HEK293 (cell line): ENCODE measurements around the gene BDKRB1.

Experiments
- WT1 ChIP-seq: fragments of 450-650 bp; formaldehyde crosslinking; IDR thresholded peaks from 2 replicates; pipeline ENCODE4 v1.5.1; 2016; ENCODE audit warnings: missing biosample characterization, missing genetic modification characterization
- YY1 ChIP-seq: fragments of 450-650 bp; formaldehyde crosslinking; IDR thresholded peaks from 2 replicates; pipeline ENCODE4 v1.5.1; 2018; ENCODE audit warnings: missing biosample characterization, missing genetic modification characterization
- YY2 ChIP-seq: fragments of 450-650 bp; formaldehyde crosslinking; IDR thresholded peaks from 2 replicates; pipeline ENCODE4 v1.5.1; 2016; ENCODE audit warnings: missing biosample characterization, missing genetic modification characterization
- ZBTB21 ChIP-seq: fragments of 450-650 bp; formaldehyde crosslinking; IDR thresholded peaks from 2 replicates; pipeline ENCODE4 v1.5.1; 2017; ENCODE audit warnings: missing biosample characterization, missing genetic modification characterization
- ZNF426 ChIP-seq: fragments of 450-650 bp; formaldehyde crosslinking; IDR thresholded peaks from 2 replicates; pipeline ENCODE4 v1.5.1; 2017; ENCODE audit warnings: missing biosample characterization, missing genetic modification characterization, mild to moderate bottlenecking, inconsistent platforms, moderate library complexity
- ZNF555 ChIP-seq: fragments of 450-650 bp; formaldehyde crosslinking; conservative IDR thresholded peaks from 2 replicates; pipeline ENCODE4 v1.5.1; 2017; ENCODE audit warnings: missing biosample characterization, mild to moderate bottlenecking, missing genetic modification characterization, inconsistent platforms
- ZNF677 ChIP-seq: fragments of 450-650 bp; IDR thresholded peaks from 2 replicates; pipeline ENCODE4 v1.5.0; 2018; ENCODE audit warnings: missing biosample characterization, mild to moderate bottlenecking, missing genetic modification characterization, moderate library complexity
- TF ChIP-seq, protein P1 (sequence below): fragments of 450-650 bp; formaldehyde crosslinking; IDR thresholded peaks from 2 replicates; pipeline ENCODE4 v1.5.1; 2016; ENCODE audit warnings: missing biosample characterization, missing genetic modification characterization
- TF ChIP-seq, protein P2 (sequence below): fragments of 450-650 bp; formaldehyde crosslinking; optimal IDR thresholded peaks from 2 replicates; pipeline ENCODE3; 2016; ENCODE audit warnings: missing biosample characterization, mild to moderate bottlenecking, missing genetic modification characterization
- TF ChIP-seq, protein P3 (sequence below): fragments of 450-650 bp; formaldehyde crosslinking; IDR thresholded peaks from 2 replicates; pipeline ENCODE4 v1.5.1; 2016; ENCODE audit warnings: missing biosample characterization, missing genetic modification characterization
- TF ChIP-seq, protein P4 (sequence below): fragments of 450-650 bp; formaldehyde crosslinking; IDR thresholded peaks from 2 replicates; pipeline ENCODE4 v1.5.1; 2016; ENCODE audit warnings: missing biosample characterization, missing genetic modification characterization

DNA sequence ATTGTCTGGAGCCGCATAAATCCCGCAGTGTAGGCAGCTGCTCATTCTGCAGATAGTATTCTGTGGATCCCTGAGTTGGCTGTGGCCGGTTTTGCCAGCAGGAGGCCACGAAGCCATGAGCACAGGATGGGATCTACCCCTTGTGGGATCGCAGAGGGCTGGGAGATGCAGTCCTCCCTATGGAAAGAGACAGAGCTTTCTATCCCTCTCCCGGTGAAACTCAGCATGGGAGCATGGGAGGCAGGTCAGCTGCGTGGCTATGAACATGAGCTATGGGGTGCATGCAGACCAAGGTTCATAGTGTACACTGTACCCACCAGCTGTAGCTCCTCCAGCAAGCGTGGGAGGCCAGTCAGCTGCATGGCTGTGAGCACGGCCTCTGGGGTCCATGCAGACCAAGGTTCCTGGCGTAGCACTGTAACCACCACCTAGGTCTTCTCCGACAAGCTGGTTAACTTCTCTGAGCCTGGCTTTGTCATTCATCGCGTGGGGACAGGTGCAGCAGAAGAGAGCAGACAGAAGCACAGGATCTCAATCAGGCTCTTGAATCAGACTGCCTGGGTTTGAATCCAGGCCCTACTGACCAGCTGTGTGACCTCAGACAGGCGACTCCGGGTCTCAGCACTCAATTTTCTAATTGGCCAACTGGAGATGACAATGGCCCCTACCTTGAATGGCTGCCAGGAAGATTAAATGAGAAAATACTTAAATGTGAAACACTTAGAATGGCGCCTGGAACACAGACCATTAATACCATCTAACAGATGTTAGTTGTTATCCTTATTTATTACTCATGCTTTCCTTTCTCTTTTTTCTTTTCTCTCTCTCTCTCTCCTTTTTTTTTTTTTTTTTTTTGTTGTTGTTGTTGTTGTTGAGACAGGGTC lies 6.0 kb downstream of the BDKRB1 start:
- TF ChIP-seq, protein P1, sequence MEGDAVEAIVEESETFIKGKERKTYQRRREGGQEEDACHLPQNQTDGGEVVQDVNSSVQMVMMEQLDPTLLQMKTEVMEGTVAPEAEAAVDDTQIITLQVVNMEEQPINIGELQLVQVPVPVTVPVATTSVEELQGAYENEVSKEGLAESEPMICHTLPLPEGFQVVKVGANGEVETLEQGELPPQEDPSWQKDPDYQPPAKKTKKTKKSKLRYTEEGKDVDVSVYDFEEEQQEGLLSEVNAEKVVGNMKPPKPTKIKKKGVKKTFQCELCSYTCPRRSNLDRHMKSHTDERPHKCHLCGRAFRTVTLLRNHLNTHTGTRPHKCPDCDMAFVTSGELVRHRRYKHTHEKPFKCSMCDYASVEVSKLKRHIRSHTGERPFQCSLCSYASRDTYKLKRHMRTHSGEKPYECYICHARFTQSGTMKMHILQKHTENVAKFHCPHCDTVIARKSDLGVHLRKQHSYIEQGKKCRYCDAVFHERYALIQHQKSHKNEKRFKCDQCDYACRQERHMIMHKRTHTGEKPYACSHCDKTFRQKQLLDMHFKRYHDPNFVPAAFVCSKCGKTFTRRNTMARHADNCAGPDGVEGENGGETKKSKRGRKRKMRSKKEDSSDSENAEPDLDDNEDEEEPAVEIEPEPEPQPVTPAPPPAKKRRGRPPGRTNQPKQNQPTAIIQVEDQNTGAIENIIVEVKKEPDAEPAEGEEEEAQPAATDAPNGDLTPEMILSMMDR (tag by site-specific recombination): no peak
- TF ChIP-seq YY1 (no peak), WT1 (tag by site-specific recombination) (no peak), YY2 (tag by site-specific recombination) (no peak), ZNF426 (tag by site-specific recombination) (no peak), ZNF555 (no peak), ZNF677 (tag by site-specific recombination) (no peak), ZBTB21 (tag by site-specific recombination) (no peak)
- TF ChIP-seq, protein P2, sequence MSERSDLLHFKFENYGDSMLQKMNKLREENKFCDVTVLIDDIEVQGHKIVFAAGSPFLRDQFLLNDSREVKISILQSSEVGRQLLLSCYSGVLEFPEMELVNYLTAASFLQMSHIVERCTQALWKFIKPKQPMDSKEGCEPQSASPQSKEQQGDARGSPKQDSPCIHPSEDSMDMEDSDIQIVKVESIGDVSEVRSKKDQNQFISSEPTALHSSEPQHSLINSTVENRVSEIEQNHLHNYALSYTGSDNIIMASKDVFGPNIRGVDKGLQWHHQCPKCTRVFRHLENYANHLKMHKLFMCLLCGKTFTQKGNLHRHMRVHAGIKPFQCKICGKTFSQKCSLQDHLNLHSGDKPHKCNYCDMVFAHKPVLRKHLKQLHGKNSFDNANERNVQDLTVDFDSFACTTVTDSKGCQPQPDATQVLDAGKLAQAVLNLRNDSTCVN (tag by site-specific recombination): no peak
- TF ChIP-seq, protein P3, sequence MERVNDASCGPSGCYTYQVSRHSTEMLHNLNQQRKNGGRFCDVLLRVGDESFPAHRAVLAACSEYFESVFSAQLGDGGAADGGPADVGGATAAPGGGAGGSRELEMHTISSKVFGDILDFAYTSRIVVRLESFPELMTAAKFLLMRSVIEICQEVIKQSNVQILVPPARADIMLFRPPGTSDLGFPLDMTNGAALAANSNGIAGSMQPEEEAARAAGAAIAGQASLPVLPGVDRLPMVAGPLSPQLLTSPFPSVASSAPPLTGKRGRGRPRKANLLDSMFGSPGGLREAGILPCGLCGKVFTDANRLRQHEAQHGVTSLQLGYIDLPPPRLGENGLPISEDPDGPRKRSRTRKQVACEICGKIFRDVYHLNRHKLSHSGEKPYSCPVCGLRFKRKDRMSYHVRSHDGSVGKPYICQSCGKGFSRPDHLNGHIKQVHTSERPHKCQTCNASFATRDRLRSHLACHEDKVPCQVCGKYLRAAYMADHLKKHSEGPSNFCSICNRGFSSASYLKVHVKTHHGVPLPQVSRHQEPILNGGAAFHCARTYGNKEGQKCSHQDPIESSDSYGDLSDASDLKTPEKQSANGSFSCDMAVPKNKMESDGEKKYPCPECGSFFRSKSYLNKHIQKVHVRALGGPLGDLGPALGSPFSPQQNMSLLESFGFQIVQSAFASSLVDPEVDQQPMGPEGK (tag by site-specific recombination): no peak
- TF ChIP-seq, protein P4, sequence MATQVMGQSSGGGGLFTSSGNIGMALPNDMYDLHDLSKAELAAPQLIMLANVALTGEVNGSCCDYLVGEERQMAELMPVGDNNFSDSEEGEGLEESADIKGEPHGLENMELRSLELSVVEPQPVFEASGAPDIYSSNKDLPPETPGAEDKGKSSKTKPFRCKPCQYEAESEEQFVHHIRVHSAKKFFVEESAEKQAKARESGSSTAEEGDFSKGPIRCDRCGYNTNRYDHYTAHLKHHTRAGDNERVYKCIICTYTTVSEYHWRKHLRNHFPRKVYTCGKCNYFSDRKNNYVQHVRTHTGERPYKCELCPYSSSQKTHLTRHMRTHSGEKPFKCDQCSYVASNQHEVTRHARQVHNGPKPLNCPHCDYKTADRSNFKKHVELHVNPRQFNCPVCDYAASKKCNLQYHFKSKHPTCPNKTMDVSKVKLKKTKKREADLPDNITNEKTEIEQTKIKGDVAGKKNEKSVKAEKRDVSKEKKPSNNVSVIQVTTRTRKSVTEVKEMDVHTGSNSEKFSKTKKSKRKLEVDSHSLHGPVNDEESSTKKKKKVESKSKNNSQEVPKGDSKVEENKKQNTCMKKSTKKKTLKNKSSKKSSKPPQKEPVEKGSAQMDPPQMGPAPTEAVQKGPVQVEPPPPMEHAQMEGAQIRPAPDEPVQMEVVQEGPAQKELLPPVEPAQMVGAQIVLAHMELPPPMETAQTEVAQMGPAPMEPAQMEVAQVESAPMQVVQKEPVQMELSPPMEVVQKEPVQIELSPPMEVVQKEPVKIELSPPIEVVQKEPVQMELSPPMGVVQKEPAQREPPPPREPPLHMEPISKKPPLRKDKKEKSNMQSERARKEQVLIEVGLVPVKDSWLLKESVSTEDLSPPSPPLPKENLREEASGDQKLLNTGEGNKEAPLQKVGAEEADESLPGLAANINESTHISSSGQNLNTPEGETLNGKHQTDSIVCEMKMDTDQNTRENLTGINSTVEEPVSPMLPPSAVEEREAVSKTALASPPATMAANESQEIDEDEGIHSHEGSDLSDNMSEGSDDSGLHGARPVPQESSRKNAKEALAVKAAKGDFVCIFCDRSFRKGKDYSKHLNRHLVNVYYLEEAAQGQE (tag by site-specific recombination): no peak
